SK-N-MC (cell line): ENCODE data around the gene MSL1.
A peak's percentile ranks its signal among the peaks of the same experiment; 100 is the strongest.

Experiments
- DNase-seq: peaks from one replicate; pipeline ENCODE4 v3.0.0-alpha.2; 2011; ENCODE audit warnings: low read depth, low spot score
- H3K27ac ChIP-seq: fragments of 200-600 bp; sonication (generic); 2 replicates; pipeline ENCODE4 v1.5.1; 2016; ENCODE audit warnings: mixed run types
- H3K36me3 ChIP-seq: fragments of 200-600 bp; sonication (generic); 2 replicates; pipeline ENCODE4 v1.6.1; 2017; ENCODE audit warnings: antibody characterized with exemption, low read length, mixed read lengths; ENCODE audit not compliant: insufficient read depth
- H3K4me3 ChIP-seq: fragments of 200-600 bp; sonication (generic); 2 replicates; pipeline ENCODE4 v1.5.1; 2016
- H3K9ac ChIP-seq: fragments of 200-600 bp; sonication (generic); 2 replicates; pipeline ENCODE4 v1.8.0; 2017; ENCODE audit warnings: mixed run types, mixed read lengths; ENCODE audit not compliant: insufficient read length
- H3K9me3 ChIP-seq: fragments of 200-600 bp; sonication (generic); 2 replicates; pipeline ENCODE4 v1.6.1; 2017; ENCODE audit warnings: low read depth, mild to moderate bottlenecking, antibody characterized with exemption, low read length, moderate library complexity, mixed read lengths
- EZH2 ChIP-seq: fragments of 200-600 bp; sonication (generic); IDR thresholded peaks from one replicate; pipeline ENCODE4 v1.6.1; 2017; ENCODE audit warnings: antibody characterized with exemption
- FOXP2 ChIP-seq: optimal IDR thresholded peaks from 2 replicates; pipeline ENCODE3; 2011; ENCODE audit warnings: mild to moderate bottlenecking, moderate library complexity; ENCODE audit not compliant: insufficient read depth; ENCODE audit errors: extremely low read length, control extremely low read depth
- POLR2AphosphoS5 ChIP-seq: IDR thresholded peaks from 2 replicates; pipeline ENCODE4 v1.6.1; 2012; ENCODE audit warnings: mild to moderate bottlenecking, low read depth, low read length, borderline replicate concordance

The MSL1 gene

DNA sequence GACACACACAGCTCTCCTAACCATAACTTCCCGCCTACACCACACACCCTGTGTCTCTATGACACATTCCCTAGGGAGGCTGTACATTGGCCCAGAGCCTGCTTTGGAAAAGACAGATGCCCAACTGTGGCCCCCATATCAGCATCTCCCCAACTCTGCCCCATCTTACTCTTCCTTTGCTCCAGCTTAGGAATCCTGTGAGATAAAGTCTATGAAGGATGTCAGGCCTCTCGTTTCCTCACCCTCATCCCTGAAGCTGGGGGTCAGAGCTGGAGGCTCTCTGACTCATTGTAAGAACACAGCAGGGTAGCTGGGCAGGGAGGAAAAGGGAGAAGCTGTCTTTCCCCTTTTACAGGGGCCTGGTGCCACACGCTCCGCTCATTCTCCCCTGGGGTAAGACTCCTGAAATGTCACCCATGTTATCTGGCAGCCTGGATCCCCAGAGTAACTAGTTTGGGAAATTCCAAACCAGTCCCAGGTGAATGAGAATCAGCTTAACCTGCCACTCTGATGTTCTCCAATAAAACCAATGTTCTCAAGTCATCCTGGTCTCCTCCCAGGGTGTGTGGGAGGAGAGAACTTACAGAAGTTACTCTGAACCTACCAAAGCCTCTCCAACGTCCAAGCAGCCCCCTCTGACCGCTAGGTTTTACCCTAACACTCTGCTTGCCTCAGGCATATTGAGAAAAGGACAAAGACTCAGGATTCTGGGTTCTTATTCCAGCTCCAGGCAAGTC, 58.3 kb downstream of the MSL1 start:
- no peak overlapping the region; the same call in 1 of the 2 replicates for H3K4me3 ChIP-seq

GRCh38 chr17:40180694-40181093, 58.9 kb downstream of the MSL1 start:
- Histone ChIP-seq H3K9me3 (no peaks in the 10 kb centered on the region), H3K36me3 (peaks cover 7% of the 10 kb centered on the region; the same call in 1 of the 2 replicates), H3K4me3 (no peak overlapping the region), H3K9ac (no peak overlapping the region), H3K27ac (peak overlapping the region; percentile 54; the same call in 1 of the 2 replicates)
- TF ChIP-seq POLR2AphosphoS5 (no peak), FOXP2 (no peak)
- DNase-seq = no peak

More for the DNA sequence above, 58.3 kb downstream of the MSL1 start:
- DNase-seq = no peak
- no peak for TF ChIP-seq EZH2
- no peak for TF ChIP-seq FOXP2
- TF ChIP-seq POLR2AphosphoS5 = no peak
- no peak overlapping the region for H3K9ac ChIP-seq
- no peaks in the 10 kb centered on the region for H3K9me3 ChIP-seq
- H3K36me3 ChIP-seq = peaks cover 7% of the 10 kb centered on the region; the same call in 1 of the 2 replicates
- peak overlapping the region; percentile 70 for H3K27ac ChIP-seq

DNA sequence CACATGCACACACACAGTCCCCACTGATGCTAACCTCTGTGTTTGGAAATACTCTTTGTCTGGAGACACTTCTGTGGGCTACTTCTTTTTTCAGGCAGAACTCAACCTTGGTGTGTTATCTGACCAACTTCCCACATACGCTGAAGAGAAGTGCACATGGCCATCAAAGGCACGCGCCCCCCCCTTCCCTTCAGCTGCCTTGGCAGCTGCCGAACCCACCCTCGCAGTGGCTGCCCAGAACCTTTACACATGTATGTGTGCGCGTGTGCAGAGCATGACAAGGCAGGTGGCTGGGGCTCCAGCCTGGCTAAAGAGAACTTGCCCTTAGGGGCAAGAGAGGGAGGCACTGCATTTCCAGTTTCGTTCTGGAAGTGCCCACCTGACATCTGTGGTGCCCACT, 59.4 kb downstream of the MSL1 start:
- TF ChIP-seq EZH2 = no peak
- no peak for TF ChIP-seq FOXP2
- TF ChIP-seq POLR2AphosphoS5 = no peak
- no peaks in the 10 kb centered on the region for H3K9me3 ChIP-seq
- H3K4me3 ChIP-seq = no peak overlapping the region
- H3K27ac ChIP-seq = no peak overlapping the region
- H3K9ac ChIP-seq = no peak overlapping the region
- no peak for DNase-seq
- H3K36me3 ChIP-seq = peaks cover 7% of the 10 kb centered on the region; the same call in 1 of the 2 replicates

DNA sequence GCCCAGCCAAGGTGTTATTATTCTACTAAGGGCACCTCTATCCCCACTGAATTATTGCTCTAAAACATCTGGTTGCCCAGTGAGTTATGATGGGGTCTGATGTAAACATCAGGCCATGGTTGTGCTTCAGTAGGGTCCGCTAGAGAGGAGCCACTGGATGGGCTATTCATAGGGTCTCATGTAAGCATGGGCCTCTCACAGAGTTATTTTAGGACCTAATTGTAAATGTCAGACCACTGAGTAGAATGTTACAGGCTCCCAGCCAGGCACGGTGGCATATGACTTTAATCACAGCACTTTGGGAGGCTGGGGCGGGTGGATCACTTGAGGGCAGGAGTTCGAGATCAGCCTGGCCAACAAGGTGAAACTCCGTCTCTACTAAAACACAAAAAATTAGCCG, 60.8 kb downstream of the MSL1 start:
- H3K9me3 ChIP-seq = no peaks in the 10 kb centered on the region
- no peak for DNase-seq
- no peak overlapping the region for H3K9ac ChIP-seq
- H3K4me3 ChIP-seq = no peak overlapping the region
- H3K27ac ChIP-seq = no peak overlapping the region
- TF ChIP-seq EZH2 (no peak), FOXP2 (no peak), POLR2AphosphoS5 (no peak)
- no peaks in the 10 kb centered on the region for H3K36me3 ChIP-seq
